GM18873 (cell line): ENCODE results near the gene MME.
"Not testable (repeated sequence)": the region's sequence is repeated elsewhere in the genome, so short reads cannot be mapped to it uniquely, and the experiment has no call there.

ENCODE experiments used
- ATAC-seq: cut with Tn5 transposase; IDR thresholded peaks from one replicate; pipeline ENCODE4 v1.9.1; 2021; ENCODE audit warnings: mild to moderate bottlenecking, moderate library complexity, moderate number of reproducible peaks; ENCODE audit not compliant: unreplicated experiment, low FRiP score

Gene MME

GRCh38 chr3:155189478-155189877 is 109.4 kb downstream of the MME start:
- ATAC-seq: no peak

GRCh38 chr3:155190691-155191090 is 110.6 kb downstream of the MME start:
- no peak for ATAC-seq

- no peak for ATAC-seq
These were observed 113.0 kb downstream of the MME start for GRCh38 chr3:155192957-155193746.

GRCh38 chr3:155193868-155194267 is 113.7 kb downstream of the MME start:
- no peak for ATAC-seq

GRCh38 chr3:155194973-155195957 is 115.1 kb downstream of the MME start:
- ATAC-seq: no peak

- no peak for ATAC-seq
These were observed 116.3 kb downstream of the MME start for GRCh38 chr3:155196131-155197021.

- no peak for ATAC-seq
These were observed 117.7 kb downstream of the MME start for GRCh38 chr3:155197786-155198185.

GRCh38 chr3:155202626-155203025 is 122.5 kb downstream of the MME start:
- ATAC-seq: no peak

- no peak for ATAC-seq
These were observed 124.7 kb downstream of the MME start for GRCh38 chr3:155204851-155205250.

- ATAC-seq: no peak
These were observed 128.2 kb downstream of the MME start for GRCh38 chr3:155208183-155208800.

GRCh38 chr3:155210736-155211135 is 130.6 kb downstream of the MME start:
- ATAC-seq: no peak

- ATAC-seq: no peak
These were observed 131.1 kb downstream of the MME start for GRCh38 chr3:155211266-155211665.

- ATAC-seq: no peak
These were observed 131.8 kb downstream of the MME start for GRCh38 chr3:155211940-155212339.

- not testable (repeated sequence) for ATAC-seq
These were observed 135.9 kb downstream of the MME start for GRCh38 chr3:155216007-155216406.

GRCh38 chr3:155217591-155217990 is 137.5 kb downstream of the MME start:
- ATAC-seq: no peak

- no peak for ATAC-seq
These were observed 138.3 kb downstream of the MME start for GRCh38 chr3:155218462-155218861.

GRCh38 chr3:155219106-155219505 is 139.0 kb downstream of the MME start:
- no peak for ATAC-seq

- no peak for ATAC-seq
These were observed 145.3 kb downstream of the MME start for GRCh38 chr3:155225417-155225816.

GRCh38 chr3:155227141-155227540 is 147.0 kb downstream of the MME start:
- no peak for ATAC-seq

- no peak for ATAC-seq
These were observed 148.6 kb downstream of the MME start for GRCh38 chr3:155228676-155229075.
